CD4-positive, alpha-beta T cell treated with Interleukin-2 at 100 ng/mL for 4 hours (primary cell): ENCODE results near the gene ASXL1.
A peak's percentile ranks its signal among the peaks of the same experiment; 100 is the strongest.

Experiments used
- DNase-seq: peaks from one replicate; pipeline ENCODE4 v3.0.0-alpha.2; 2020; ENCODE audit warnings: low spot score

ASXL1 gene

DNA sequence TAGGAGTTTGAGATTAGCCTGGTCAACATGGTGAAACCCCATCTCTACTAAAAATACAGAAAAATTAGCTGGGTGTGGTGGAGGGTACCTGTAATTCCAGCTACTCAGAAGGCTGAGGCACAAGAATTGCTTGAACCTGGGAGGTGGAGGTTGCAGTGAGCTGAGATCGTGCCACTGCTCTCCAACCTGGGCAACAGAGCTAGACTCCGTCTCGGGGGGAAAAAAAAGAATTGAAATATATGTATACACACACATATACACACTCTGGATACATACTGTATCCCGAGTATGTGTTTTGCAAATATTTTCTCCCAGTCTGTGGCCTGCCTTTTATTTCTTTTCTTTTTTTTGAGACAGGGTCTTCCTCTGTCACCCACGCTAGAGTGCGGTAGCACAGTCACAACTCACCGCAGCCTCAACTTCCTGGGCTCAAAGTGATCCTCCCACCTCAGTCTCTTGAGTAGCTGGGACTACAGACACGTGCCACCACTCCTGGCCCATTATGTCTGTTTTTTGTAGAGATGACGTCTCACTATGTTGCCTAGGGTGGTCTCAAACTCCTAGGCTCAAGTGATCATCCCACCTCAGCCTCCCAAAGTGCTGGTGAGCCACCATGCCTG is 49.1 kb downstream of the ASXL1 start:
- DNase-seq: peak; percentile 64

DNA sequence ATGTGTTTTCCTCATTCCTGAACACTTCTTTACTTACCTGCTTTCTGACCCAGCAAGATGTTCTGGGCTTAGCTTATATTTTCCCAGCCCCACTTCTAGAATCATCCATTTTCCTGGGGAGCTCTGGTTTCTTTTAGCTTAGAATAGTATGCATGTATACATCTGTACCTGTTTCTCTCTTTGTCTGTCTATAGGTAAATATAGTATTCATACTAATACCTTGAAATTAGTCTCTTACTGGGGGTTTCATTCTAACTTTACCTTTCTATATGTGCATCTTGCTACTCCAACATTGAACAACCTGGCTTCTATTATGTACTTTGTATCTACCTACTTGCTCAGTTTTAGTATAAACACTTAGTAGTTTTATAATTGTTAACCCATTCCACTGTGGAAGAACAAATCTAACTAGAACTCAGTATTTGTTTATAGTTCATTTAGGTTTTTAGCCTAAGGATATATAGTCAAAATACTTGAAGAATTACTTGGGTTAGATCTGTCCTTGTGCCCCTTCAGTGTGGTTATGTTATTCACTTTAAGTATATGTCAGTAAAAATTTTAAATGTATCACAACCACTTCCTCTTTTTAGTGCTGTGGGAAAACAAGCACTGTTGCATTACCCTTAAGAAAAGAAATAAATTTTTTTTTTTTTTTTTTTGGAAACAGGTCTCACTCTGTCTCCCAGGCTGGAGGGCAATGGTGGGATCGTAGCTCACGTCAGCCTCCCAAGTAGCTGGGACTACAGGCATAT is 54.0 kb downstream of the ASXL1 start:
- DNase-seq: no peak

GRCh38 chr20:32415494-32415893 is 57.4 kb downstream of the ASXL1 start:
- no peak for DNase-seq

GRCh38 chr20:32416206-32416605 is 58.1 kb downstream of the ASXL1 start:
- no peak for DNase-seq

GRCh38 chr20:32418376-32418775 is 60.2 kb downstream of the ASXL1 start:
- DNase-seq: no peak

DNA sequence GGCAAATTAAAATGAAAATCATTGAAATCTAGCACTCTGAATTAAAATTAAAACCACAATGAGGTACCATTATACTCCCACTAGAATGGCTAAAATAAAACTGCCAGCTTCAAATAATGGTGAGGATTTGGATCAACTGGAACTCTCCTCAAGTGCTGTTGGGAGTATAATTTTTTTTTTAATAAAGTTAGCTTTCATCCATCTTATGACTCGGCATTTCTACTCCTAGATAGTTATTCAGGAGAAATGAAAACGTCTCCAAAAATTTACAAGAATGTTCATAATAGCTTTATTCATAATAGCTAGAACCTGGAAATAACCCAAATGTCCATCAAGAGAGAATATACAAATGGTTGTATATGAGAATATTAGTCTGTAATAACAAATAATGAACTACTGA is 63.2 kb downstream of the ASXL1 start:
- DNase-seq: no peak

DNA sequence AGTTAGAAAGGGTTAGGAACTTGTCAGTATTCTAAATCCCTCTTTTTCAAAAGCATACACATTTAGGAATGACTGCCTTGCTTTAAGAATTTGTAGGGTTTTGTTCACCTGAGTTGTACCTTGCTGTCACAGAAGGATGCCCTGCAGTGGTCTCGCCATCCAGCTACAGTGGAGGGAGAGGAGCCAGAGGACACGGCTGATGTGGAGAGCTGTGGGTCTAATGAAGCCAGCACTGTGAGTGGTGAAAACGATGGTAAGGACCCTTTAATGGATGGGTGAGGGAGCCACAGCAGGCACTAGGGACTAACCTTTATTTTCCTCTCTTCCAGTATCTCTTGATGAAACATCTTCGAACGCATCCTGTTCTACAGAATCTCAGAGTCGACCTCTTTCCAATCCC is 69.9 kb downstream of the ASXL1 start:
- DNase-seq: no peak

- DNase-seq: no peak
Observed at GRCh38 chr20:32429343-32429742, 71.2 kb downstream of the ASXL1 start.

- DNase-seq: no peak
Observed at GRCh38 chr20:32429745-32430360, 71.7 kb downstream of the ASXL1 start.

DNA sequence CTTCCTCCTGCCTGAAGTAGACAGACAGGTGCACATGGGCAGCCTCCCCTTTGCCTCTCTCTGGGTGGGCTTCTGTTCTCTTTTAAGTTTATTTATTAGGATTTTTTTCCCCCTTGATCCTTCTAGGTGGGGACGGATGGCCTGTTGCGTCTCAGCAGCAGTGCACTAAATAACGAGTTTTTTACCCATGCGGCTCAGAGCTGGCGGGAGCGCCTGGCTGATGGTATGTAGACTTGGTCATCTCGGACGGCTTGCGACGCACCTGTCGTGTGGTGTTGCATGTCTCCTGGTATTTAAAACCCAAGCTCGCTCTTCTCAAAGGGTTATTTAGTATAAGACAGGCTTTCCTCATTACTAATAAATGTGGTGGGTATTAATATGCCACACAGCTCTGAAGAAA is 73.3 kb downstream of the ASXL1 start:
- DNase-seq: no peak

DNA sequence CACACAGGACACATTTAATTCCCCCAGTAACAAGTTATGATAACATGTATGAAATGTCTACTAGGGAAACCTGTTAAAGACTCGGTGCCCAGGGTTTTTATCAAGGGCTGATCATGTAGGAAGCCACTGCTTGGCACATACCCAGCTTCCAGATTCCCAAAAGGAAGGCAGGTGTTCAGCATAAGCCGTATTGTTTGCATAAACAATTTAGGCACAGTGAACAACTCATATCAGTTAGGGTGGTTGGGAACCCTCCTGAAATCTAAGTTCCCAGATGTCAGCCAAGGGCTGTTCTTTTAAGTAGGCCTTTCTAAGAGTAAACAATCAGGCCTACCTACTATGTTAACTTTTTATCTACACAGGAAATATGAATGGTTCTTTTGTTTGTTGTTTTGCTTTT is 74.1 kb downstream of the ASXL1 start:
- DNase-seq: no peak

DNA sequence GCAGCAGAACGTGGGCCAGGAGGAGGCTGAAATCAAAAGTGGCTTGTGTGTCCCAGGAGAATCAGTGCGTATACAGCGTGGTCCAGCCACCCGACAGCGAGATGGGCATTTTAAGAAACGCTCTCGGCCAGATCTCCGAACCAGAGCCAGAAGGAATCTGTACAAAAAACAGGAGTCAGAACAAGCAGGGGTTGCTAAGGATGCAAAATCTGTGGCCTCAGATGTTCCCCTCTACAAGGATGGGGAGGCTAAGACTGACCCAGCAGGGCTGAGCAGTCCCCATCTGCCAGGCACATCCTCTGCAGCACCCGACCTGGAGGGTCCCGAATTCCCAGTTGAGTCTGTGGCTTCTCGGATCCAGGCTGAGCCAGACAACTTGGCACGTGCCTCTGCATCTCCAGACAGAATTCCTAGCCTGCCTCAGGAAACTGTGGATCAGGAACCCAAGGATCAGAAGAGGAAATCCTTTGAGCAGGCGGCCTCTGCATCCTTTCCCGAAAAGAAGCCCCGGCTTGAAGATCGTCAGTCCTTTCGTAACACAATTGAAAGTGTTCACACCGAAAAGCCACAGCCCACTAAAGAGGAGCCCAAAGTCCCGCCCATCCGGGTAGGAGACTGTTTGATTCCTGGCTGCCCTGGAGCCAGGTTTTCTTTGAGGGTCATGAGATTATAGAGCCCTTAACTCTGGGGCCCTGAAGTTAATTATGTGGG is 75.3 kb downstream of the ASXL1 start:
- no peak for DNase-seq

GRCh38 chr20:32434434-32434833 is 76.3 kb downstream of the ASXL1 start:
- DNase-seq: no peak

DNA sequence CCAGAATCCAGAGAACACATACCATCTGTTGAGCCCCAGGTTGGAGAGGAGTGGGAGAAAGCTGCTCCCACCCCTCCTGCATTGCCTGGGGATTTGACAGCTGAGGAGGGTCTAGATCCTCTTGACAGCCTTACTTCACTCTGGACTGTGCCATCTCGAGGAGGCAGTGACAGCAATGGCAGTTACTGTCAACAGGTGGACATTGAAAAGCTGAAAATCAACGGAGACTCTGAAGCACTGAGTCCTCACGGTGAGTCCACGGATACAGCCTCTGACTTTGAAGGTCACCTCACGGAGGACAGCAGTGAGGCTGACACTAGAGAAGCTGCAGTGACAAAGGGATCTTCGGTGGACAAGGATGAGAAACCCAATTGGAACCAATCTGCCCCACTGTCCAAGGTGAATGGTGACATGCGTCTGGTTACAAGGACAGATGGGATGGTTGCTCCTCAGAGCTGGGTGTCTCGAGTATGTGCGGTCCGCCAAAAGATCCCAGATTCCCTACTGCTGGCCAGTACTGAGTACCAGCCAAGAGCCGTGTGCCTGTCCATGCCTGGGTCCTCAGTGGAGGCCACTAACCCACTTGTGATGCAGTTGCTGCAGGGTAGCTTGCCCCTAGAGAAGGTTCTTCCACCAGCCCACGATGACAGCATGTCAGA is 77.4 kb downstream of the ASXL1 start:
- DNase-seq: no peak

DNA sequence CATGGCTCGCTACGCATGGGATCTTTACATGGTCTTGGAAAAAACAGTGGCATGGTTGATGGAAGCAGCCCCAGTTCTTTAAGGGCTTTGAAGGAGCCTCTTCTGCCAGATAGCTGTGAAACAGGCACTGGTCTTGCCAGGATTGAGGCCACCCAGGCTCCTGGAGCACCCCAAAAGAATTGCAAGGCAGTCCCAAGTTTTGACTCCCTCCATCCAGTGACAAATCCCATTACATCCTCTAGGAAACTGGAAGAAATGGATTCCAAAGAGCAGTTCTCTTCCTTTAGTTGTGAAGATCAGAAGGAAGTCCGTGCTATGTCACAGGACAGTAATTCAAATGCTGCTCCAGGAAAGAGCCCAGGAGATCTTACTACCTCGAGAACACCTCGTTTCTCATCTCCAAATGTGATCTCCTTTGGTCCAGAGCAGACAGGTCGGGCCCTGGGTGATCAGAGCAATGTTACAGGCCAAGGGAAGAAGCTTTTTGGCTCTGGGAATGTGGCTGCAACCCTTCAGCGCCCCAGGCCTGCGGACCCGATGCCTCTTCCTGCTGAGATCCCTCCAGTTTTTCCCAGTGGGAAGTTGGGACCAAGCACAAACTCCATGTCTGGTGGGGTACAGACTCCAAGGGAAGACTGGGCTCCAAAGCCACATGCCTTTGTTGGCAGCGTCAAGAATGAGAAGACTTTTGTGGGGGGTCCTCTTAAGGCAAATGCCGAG is 78.2 kb downstream of the ASXL1 start:
- no peak for DNase-seq

GRCh38 chr20:32436968-32437367 is 78.8 kb downstream of the ASXL1 start:
- no peak for DNase-seq

DNA sequence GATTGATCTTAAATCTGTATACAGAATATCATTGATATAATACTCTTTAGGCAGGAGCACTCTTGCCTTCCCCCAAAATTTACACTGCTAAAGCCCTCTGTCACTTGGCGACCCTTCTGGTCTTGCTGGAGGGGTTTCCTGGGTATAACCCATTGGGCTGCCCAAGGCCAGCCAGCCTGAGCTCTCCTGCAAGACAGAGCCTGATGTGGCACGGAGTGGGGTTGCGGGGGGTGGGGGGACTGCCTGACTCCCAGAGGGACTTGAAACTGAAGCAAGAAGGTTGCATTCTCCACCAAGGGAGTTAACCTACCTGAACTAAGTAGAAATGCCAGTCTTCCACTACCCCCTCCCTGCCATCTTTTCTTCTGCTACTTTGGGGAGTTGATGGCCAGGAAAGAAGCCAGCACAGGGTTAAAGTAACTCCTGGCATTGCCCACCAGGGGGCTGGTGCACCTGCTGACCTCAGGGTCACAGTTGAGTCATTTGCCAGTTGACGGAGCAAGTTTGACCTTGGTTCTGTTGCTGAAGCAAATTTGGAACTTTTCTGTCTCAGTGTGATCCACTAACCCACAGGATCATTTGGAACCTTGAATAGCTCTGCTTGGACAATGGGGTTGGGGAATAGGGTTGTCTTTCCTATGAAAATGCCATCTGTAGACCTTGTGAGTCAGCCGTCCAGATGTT is 79.4 kb downstream of the ASXL1 start:
- peak; percentile 14 for DNase-seq

DNA sequence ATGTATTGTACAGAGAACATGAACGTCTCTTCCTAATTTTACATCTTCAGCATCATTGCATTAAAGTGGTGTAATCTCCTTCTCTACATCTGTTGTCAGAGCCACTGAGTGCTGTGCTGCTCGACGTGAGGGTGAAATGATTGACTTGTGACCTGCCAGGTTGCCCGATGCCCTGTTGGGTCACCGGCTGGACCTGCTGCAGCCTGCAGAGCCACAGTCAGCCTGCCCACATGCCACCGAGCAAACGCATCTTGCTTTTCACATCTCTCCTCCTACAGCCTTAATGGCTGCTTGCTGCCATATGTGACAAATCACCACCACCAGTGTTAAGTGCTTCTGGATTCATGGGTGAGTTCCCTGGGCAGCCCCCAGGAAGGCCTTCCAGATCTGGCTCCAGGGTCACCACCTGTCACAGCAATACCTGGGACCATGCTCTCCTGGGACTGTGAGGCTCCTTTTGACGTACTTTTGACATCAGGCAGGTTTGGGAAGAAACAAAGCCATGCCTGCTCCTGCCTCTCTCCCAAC is 80.3 kb downstream of the ASXL1 start:
- DNase-seq: no peak

DNA sequence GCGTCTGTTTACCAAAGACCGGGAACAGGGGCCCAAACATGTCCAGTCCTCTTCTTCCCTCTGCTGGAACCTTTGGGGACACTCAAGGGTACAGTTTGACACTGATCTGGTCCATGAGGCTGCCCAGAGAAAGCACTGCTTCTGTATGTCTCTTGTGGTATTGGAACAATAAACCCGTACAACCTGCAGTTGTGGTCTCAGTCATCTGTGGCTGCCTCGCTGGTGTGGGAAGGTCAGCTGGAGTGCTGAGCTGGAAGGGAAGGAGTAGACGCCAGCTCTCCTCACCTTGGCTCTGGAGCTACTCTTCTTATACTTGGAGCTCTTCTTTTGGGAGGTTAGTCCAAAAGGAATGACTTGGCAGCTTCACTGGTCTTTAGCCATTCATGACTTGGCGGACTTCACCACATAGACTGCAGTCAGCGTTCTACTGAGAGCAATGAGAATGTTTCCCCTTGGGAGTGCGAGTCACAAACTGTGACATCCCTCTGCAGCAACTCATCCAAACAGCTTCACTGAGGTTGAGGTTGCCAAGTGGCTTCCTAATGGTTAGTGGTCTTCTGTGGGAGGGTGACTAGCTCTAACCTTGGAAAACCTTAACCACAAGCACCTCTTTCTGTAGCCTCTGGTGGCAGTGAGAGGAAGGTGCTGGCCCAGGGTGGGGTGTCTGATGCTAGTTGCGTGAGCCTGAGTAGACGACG is 81.2 kb downstream of the ASXL1 start:
- DNase-seq: no peak

GRCh38 chr20:32440069-32440757 is 82.1 kb downstream of the ASXL1 start:
- DNase-seq: no peak
